ENCODE results near the gene ADCY7. TPM values are rescaled to one million over a fixed set of nuclear protein-coding genes. Genes with fewer than 3 reads are reported as not detected.

Gene ADCY7
- total and polyA plus RNA-seq, 2 of the 4 experiments (the other 2 are of a cell fraction), result 15.2 to 17.1 TPM

DNA sequence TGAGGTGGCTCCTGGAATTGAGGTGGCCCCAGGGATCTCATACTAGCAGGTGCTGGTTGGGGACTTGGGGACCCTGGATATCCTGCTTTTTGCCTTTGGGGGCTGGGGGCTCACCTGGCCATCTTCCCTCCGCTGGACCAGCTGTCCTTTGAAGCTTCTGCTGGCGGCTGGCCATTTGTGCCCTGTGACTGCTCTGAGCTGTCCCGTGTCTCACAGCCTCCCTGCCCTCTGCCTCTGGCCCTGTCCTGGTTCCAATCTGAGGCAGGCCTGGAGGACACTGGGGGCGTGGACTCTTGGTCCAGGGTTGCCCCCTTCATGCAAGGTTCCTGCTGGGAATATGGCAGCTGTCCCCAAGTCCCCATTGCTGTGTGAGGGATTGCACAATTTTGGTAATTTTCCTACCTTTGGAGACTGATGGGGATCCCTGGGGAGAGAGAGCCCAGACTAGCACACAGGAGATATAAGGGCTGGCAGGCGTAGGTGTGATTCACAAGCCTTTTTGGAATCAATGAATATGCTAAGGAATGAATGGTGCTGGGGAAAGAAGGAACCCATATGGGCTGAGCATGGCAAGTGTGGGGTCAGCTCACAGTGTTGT lies 19.2 kb downstream of the ADCY7 start:
- Histone ChIP-seq H4K91ac (ENCODE audit: insufficient read depth, low read depth, low read length) (no peak overlapping the region), H4K8ac (ENCODE audit: low read depth in 2 of 2, low read length in 2 of 2) (no peak overlapping the region), H2AFZ (replicated peaks; ENCODE audit: low read length, poor library complexity) (no peak overlapping the region), H3K27me3 (ENCODE audit: control insufficient read depth, insufficient read depth, low read length) (no peaks in the 10 kb centered on the region), H3K4me3 (ENCODE audit: insufficient read depth, low read depth, low read length) (no peak overlapping the region), H3K27ac (ENCODE audit: insufficient read depth, low read length) (no peak overlapping the region), H4K5ac (ENCODE audit: low read depth, low read length) (no peak overlapping the region), H3K14ac (replicated peaks; ENCODE audit: low read depth, low read length) (no peak overlapping the region), H3K9ac (ENCODE audit: low read depth, low read length) (no peak overlapping the region), H2AK9ac (replicated peaks; ENCODE audit: low read depth, low read length, poor library complexity) (no peak overlapping the region), H3K4me2 (ENCODE audit: low read depth, low read length) (no peak overlapping the region), H2BK20ac (ENCODE audit: low read depth, low read length) (no peak overlapping the region), H3K4me1 (ENCODE audit: control insufficient read depth, insufficient read depth, low read length) (0 out of 2 replicates have a peak, but pooled peaks cover 4% of the 10 kb centered on the region), H4K20me1 (ENCODE audit: insufficient read depth, low read length) (peaks cover 31% of the 10 kb centered on the region), H3K23ac (ENCODE audit: low read depth, low read length) (no peak overlapping the region), H3K4ac (ENCODE audit: low read depth, low read length) (no peak overlapping the region), H3K9me3 (ENCODE audit: control insufficient read depth, insufficient read depth, low read length) (peaks cover 3% of the 10 kb centered on the region; the same call in 1 of the 2 replicates), H2AK5ac (ENCODE audit: low read depth, low read length) (0 out of 2 replicates have a peak overlapping the region, but pooled peaks have one; percentile 2), H3K79me1 (ENCODE audit: low read depth in 1 of 2, low read length in 2 of 2) (peaks cover 7 to 27% of the 10 kb centered on the region in 2 experiments; a peak in 3 of 4 replicates), H3K18ac (ENCODE audit: low read depth, low read length) (no peak overlapping the region), H2BK120ac (ENCODE audit: low read depth, low read length) (no peak overlapping the region), H3K9me1 (ENCODE audit: insufficient read depth, low read length) (no peaks in the 10 kb centered on the region; the same call in 1 of the 2 replicates), H3K56ac (ENCODE audit: extremely low read depth, insufficient read depth, low read length) (no peak overlapping the region), H2BK5ac (ENCODE audit: low read depth, low read length, poor library complexity, severe bottlenecking) (no peak overlapping the region), H2BK15ac (ENCODE audit: low read depth, low read length) (no peak overlapping the region), H3K36me3 (ENCODE audit: control insufficient read depth, insufficient read depth, low read length) (peaks cover 3% of the 10 kb centered on the region; the same call in 1 of the 2 replicates)
- peak; percentile 49; the same call in 1 of the 2 replicates for TF ChIP-seq CEBPB (IDR thresholded peaks at IDR 0.05; ENCODE audit: low read depth, low read length)
- TF ChIP-seq CHD1 (IDR thresholded peaks at IDR 0.05; ENCODE audit: low read depth, low read length), result no peak
- TF ChIP-seq POLR2A (IDR thresholded peaks at IDR 0.05; ENCODE audit: low read depth, low read length), result no peak
- TF ChIP-seq SMC3 (IDR thresholded peaks at IDR 0.05; ENCODE audit: low read depth, low read length), result no peak
- no peak for TF ChIP-seq RCOR1 (IDR thresholded peaks at IDR 0.05; ENCODE audit: insufficient replicate concordance, low read length)
- in situ Hi-C loops (cut with MboI; ENCODE audit: low sequenced_read_pairs), result no loop called here
- dilution Hi-C loops (cut with HindIII; ENCODE audit: low sequenced_read_pairs, unreplicated experiment), result no loop called here
- POLR2A ChIA-PET (ENCODE audit: unreplicated experiment), result no interaction called here
- CTCF ChIA-PET, result interaction anchor here (1.4 kb wide), 1 partner anchor 10 kb away, joined by 3 read pairs; no protein-coding TSS in a partner anchor
- no peak for DNase-seq
- WGBS, 2 experiments (ENCODE audit: extremely low coverage in 2 of 2, insufficient read length in 1 of 2), result 75% methylated on average over 2 of the region's 5 CpGs; no CpG with 5 or more reads in 1 of the 2 experiments
- ATAC-seq (ENCODE audit: low read depth), result no peak
- BruUV-seq (replicated peaks), result no TSS peak
- intact Hi-C loops (cut with micrococcal nuclease), result no loop called here

Data from IMR-90 (cell line).